Astrocyte (in vitro differentiated cells and primary cell): ENCODE measurements around the gene GP9.

Experiments used
- CTCF ChIP-seq: IDR thresholded peaks from 2 replicates; pipeline ENCODE4 v1.5.1; 2011; ENCODE audit warnings: low read depth, mild to moderate bottlenecking, inconsistent platforms, low read length, moderate library complexity; ENCODE audit not compliant: insufficient read depth
- EZH2 ChIP-seq: IDR thresholded peaks from 2 replicates; pipeline ENCODE4 v1.6.1; 2012; ENCODE audit warnings: mild to moderate bottlenecking, low read length, inconsistent platforms; ENCODE audit not compliant: insufficient read depth

DNA sequence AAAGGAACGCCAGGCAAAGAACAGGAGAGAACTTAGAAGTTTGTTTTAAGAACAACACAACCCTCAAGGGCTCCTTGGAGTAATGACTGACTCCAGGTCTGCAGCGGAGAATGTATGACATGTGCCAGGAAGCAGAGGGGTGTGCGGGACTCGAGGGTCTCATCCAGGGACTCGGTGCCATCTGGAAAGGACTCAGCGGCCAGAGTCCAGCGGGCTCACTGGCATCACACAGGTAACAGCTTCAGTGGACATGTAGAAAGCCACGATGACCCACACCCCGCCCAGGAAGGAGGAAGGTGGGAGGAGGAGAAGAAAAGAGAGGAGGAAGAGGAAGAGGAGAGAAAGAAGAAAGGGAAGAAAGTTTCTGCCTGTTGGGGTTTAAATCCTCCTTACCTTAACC, 21.4 kb downstream of the GP9 start:
- no peak for TF ChIP-seq CTCF
- TF ChIP-seq EZH2 = no peak
